ENCODE data around the gene JAKMIP3. TPM values are rescaled to one million over a fixed set of nuclear protein-coding genes. Genes with fewer than 3 reads are reported as not detected.

Gene JAKMIP3
- total and polyA plus RNA-seq, 8 donors, result 0.22 to 0.50 (median 0.37) TPM

- intact Hi-C loops (cut with DNase I), result loop anchor here in 1 of 2 donors (10.0 kb wide), 1 partner anchor 143 kb away; no protein-coding TSS in a partner anchor
- TF ChIP-seq CTCF (IDR thresholded peaks at IDR 0.05), result no peak
- Histone ChIP-seq H3K4me1 (peaks cover 0 to 10% of the 10 kb centered on the region in 2 donors), H3K9me3 (no peaks in the 10 kb centered on the region), H3K27me3 (peaks cover 21 to 93% of the 10 kb centered on the region in 2 donors), H3K36me3 (no peaks in the 10 kb centered on the region), H3K27ac (no peak overlapping the region), H3K4me3 (no peak overlapping the region)
- no peak for DNase-seq
- no peak for ATAC-seq
Measured at GRCh38 chr10:132027423-132027983, 38.2 kb upstream of the JAKMIP3 start.

DNA sequence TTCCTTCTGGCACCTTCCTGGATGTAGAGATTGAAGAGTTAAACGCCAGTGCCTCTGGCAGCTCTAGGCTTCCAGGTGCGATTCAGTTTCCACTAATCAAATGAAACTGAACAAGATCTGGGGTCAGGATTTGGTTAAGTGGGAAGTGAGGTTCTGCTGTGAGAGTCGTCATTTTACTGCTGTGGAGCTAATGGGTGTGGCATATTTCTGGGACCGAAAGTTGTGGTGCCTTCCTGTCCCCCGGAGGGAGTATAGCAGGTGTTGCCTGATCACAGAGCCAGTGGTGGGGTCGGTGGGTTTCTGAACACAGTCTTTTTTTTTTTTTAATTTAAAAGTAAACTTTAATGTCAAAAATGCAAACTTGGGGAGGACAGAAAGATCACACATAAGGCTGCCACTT is 37.0 kb upstream of the JAKMIP3 start:
- no peak for ATAC-seq
- H3K27me3 ChIP-seq, result peaks cover 21 to 99% of the 10 kb centered on the region in 2 donors
- H3K4me1 ChIP-seq, result no peaks in the 10 kb centered on the region
- no peaks in the 10 kb centered on the region for H3K36me3 ChIP-seq
- no peak overlapping the region for H3K27ac ChIP-seq
- no peaks in the 10 kb centered on the region for H3K9me3 ChIP-seq
- no peak for TF ChIP-seq CTCF (IDR thresholded peaks at IDR 0.05)
- H3K4me3 ChIP-seq, result no peak overlapping the region
- no peak for DNase-seq
- intact Hi-C loops (cut with DNase I), result loop anchor here in 1 of 2 donors (10.0 kb wide), 1 partner anchor 144 kb away; no protein-coding TSS in a partner anchor

DNA sequence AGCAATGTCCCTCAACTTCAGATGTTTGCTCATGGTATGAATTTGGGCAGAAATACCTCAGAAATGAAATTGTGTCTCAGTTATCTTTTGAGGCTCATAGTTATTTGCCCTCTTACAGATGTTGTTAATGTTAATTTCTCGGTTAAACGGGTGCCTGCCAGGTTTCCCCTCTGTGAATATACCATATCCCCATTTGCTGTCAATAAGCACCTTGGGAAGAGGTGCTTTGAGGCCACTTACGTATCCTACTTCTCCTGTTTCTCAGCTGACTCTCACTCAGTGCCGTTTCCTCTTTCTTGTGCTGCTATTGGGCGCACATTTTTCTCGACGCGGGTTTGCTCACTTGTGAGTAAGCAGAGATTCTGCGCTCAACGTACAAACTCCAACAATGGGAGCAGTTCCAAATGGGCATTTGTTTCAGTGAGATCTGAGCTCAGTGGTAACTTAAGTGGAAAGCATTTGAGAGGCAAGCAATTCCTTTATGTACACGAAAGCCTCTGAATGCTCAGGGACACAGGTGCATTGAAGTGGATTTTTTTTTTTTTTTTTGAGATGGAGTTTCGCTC is 34.8 kb upstream of the JAKMIP3 start:
- H3K9me3 ChIP-seq, result no peaks in the 10 kb centered on the region
- TF ChIP-seq CTCF (IDR thresholded peaks at IDR 0.05), result no peak
- DNase-seq (peak in 1 of 4 donors; percentile 56), ATAC-seq (peak; percentile 79)
- intact Hi-C loops (cut with DNase I), result no loop called here
- H3K27ac ChIP-seq, result no peak overlapping the region
- no peak overlapping the region for H3K4me3 ChIP-seq
- peaks cover 0 to under 1% of the 10 kb centered on the region in 2 donors for H3K4me1 ChIP-seq
- peaks cover 38 to 100% of the 10 kb centered on the region in 2 donors for H3K27me3 ChIP-seq
- H3K36me3 ChIP-seq, result no peaks in the 10 kb centered on the region

GRCh38 chr10:132033632-132034031 is 32.1 kb upstream of the JAKMIP3 start:
- no peak for ATAC-seq
- Histone ChIP-seq H3K4me1 (peaks cover 3 to 12% of the 10 kb centered on the region in 2 donors), H3K36me3 (no peaks in the 10 kb centered on the region), H3K27me3 (peaks cover 60 to 100% of the 10 kb centered on the region in 2 donors), H3K27ac (no peak overlapping the region), H3K9me3 (no peaks in the 10 kb centered on the region), H3K4me3 (no peak overlapping the region)
- no peak for DNase-seq
- TF ChIP-seq CTCF (IDR thresholded peaks at IDR 0.05), result no peak
- intact Hi-C loops (cut with DNase I), result no loop called here

DNA sequence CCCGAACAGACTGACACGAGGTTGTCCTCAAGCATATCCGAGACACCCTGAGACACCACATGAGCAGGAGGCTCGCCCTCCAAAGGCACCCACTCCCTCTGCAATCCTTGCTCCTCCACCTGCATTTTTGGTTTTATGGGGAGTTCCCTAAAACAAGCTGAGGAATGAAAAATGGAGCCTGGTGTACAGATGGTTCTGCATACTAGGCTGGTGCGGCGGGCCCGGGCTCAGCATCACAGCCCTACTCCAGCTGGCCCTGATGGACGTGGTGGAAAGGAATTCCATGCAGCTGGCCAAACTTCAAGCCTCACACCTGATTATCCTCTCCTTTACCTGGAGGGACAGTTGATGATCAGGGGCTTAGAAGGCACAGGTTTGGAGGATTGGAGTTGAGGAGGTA is 30.3 kb upstream of the JAKMIP3 start:
- TF ChIP-seq CTCF (IDR thresholded peaks at IDR 0.05), result no peak
- intact Hi-C loops (cut with DNase I), result no loop called here
- H3K9me3 ChIP-seq, result no peaks in the 10 kb centered on the region
- no peak for DNase-seq
- H3K27me3 ChIP-seq, result peaks cover 51 to 99% of the 10 kb centered on the region in 2 donors
- no peak overlapping the region for H3K4me3 ChIP-seq
- H3K4me1 ChIP-seq, result peaks cover 3 to 12% of the 10 kb centered on the region in 2 donors
- no peak overlapping the region for H3K27ac ChIP-seq
- no peak for ATAC-seq
- H3K36me3 ChIP-seq, result no peaks in the 10 kb centered on the region
